ENCODE measurements around the gene SRXN1.

Gene SRXN1
- long read RNA-seq, partial matches to known transcripts, result 0 of 2 reads
- long read RNA-seq, other reads (novel, unspliced or antisense), result 1 of 2 reads

DNA sequence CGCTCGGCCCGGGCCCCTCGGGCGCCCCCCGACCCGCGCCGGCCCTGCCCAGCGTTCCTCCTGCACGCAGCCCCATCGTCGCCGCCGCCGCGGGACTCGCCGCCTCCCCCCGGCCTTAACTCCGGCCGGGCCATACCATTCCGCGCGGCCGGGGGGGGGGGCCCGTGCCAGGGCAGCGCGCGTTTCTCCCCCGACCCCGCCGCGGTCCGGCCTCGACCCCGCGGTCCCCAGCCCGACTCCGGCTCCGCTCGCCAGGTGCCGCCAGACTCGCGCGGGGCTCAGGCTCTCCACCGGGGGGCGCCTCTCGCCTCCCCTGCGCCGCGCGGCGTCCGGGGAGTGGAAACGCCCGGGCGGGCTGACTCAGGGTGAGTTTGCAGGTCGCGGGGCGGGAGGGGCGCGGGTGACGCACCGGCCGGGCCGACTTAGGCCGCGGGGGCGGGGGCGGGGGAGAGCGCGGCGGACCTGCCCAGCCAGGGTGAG, at the start of gene SRXN1:
Gene SRXN1 (minus strand): TSS at position 91 of the 480 bp plus-strand sequence. CDS start 15 bp downstream, at position 76.
- H3K4me3 ChIP-seq (replicated peaks; ENCODE audit: insufficient read depth, low read length), result peak within 1 kb of the TSS; percentile 79
- TF ChIP-seq GABPA (IDR thresholded peaks at IDR 0.05; ENCODE audit: low read depth), result no peak
- TF ChIP-seq, protein P1, sequence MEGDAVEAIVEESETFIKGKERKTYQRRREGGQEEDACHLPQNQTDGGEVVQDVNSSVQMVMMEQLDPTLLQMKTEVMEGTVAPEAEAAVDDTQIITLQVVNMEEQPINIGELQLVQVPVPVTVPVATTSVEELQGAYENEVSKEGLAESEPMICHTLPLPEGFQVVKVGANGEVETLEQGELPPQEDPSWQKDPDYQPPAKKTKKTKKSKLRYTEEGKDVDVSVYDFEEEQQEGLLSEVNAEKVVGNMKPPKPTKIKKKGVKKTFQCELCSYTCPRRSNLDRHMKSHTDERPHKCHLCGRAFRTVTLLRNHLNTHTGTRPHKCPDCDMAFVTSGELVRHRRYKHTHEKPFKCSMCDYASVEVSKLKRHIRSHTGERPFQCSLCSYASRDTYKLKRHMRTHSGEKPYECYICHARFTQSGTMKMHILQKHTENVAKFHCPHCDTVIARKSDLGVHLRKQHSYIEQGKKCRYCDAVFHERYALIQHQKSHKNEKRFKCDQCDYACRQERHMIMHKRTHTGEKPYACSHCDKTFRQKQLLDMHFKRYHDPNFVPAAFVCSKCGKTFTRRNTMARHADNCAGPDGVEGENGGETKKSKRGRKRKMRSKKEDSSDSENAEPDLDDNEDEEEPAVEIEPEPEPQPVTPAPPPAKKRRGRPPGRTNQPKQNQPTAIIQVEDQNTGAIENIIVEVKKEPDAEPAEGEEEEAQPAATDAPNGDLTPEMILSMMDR (IDR thresholded peaks at IDR 0.05; ENCODE audit: insufficient read depth, low read length), result peak; percentile 10
- TF ChIP-seq SPI1 (IDR thresholded peaks at IDR 0.05; ENCODE audit: borderline replicate concordance, low read depth), result no peak
- TF ChIP-seq REST (IDR thresholded peaks at IDR 0.05; ENCODE audit: insufficient replicate concordance, low read depth), result no peak
- TF ChIP-seq POLR2AphosphoS5 (IDR thresholded peaks at IDR 0.05; ENCODE audit: low read depth), result peak; percentile 27; the same call in 1 of the 2 replicates
- H3K27me3 ChIP-seq (ENCODE audit: insufficient read depth, poor library complexity, severe bottlenecking), result no peaks in the 10 kb centered on the region
- peak within 1 kb of the TSS; percentile 58 for H3K27ac ChIP-seq (replicated peaks)
- DNase-seq (ENCODE audit: low read depth in 1 of 2, low spot score in 1 of 2), result peak; percentile 81 to 86

DNA sequence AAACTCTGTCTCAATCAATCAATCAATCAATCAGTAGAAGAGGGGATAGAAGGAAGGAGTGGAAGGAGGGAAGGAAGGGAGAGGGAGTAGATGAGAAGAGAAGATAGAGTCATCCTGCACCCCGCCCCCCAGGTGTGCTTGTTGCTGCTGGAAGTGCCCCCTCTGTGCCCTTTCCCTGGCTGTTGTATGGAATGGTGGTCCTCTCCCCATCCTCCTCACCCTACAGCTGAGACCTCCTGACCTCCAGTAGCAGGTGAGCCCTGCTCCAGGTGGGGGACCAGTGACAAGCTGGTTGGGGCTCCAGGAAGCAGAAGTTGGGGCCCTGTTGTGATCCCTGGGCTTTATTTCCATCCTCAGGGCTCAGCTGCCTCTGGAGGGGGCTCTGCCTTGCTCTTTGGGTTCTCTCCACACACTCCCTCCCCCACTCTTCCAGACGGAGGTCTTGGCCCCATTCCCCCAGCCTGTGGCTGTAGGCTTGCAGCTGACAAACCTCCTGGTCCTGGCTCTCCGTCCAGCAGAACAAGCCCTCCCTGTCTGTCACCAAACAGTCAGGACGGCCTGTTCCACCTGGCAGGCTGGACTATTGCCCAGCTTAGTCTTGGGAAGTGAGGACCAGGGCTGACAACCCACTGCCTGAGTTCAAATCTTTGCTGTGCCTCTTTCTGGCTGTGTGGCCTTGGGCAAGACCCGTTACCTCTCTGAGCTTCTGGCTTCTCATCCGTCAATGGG, 48.6 kb upstream of the SRXN1 start:
- no peak overlapping the region for H3K27ac ChIP-seq (replicated peaks)
- TF ChIP-seq, protein P1 (IDR thresholded peaks at IDR 0.05; ENCODE audit: insufficient read depth, low read length), result no peak
- TF ChIP-seq GABPA (IDR thresholded peaks at IDR 0.05; ENCODE audit: low read depth), result no peak
- TF ChIP-seq REST (IDR thresholded peaks at IDR 0.05; ENCODE audit: insufficient replicate concordance, low read depth), result no peak
- TF ChIP-seq SPI1 (IDR thresholded peaks at IDR 0.05; ENCODE audit: borderline replicate concordance, low read depth), result no peak
- TF ChIP-seq POLR2AphosphoS5 (IDR thresholded peaks at IDR 0.05; ENCODE audit: low read depth), result no peak
- no peak overlapping the region for H3K4me3 ChIP-seq (replicated peaks; ENCODE audit: insufficient read depth, low read length)
- H3K27me3 ChIP-seq (ENCODE audit: insufficient read depth, poor library complexity, severe bottlenecking), result no peaks in the 10 kb centered on the region
- no peak for DNase-seq (ENCODE audit: low read depth in 1 of 2, low spot score in 1 of 2)

DNA sequence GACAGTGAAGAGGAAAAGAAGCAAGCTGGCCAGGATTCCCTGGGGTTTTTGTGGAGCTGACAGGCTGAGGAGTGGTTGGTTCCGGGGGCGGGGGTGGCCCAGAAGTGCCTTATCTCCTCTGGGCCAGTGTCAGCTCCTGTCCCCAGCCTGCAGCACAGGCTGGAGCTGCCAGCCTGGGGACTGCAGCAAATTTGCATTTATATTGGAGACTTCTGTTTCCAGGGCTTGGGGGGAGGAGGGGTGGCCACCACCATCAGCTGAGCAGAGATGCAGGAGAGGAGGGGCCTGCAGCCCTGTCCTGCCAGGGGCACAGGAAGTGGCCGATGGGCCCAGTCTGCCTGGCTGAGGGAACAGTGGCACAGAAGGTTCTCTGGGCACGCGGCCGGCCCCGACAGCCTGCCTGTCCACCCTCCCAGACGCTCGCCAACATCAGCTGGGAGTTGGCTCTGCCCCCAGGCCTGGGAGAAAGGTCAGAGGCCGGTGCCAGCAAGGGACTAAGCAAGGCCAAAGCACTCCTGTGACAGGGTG, 46.9 kb upstream of the SRXN1 start:
- H3K4me3 ChIP-seq (replicated peaks; ENCODE audit: insufficient read depth, low read length), result no peak overlapping the region
- H3K27ac ChIP-seq (replicated peaks), result no peak overlapping the region
- TF ChIP-seq SPI1 (IDR thresholded peaks at IDR 0.05; ENCODE audit: borderline replicate concordance, low read depth) (no peak), GABPA (IDR thresholded peaks at IDR 0.05; ENCODE audit: low read depth) (no peak), REST (IDR thresholded peaks at IDR 0.05; ENCODE audit: insufficient replicate concordance, low read depth) (no peak), POLR2AphosphoS5 (IDR thresholded peaks at IDR 0.05; ENCODE audit: low read depth) (no peak)
- TF ChIP-seq, protein P1 (IDR thresholded peaks at IDR 0.05; ENCODE audit: insufficient read depth, low read length), result no peak
- DNase-seq (ENCODE audit: low read depth in 1 of 2, low spot score in 1 of 2), result no peak
- no peaks in the 10 kb centered on the region for H3K27me3 ChIP-seq (ENCODE audit: insufficient read depth, poor library complexity, severe bottlenecking)
